GM15510 (cell line): ENCODE data around the gene TM4SF5.

Experiments
- POLR2A ChIP-seq: IDR thresholded peaks from 3 replicates; pipeline ENCODE4 v1.6.1; 2011; ENCODE audit warnings: borderline replicate concordance; ENCODE audit not compliant: insufficient read length; ENCODE audit errors: extremely low read depth

Gene TM4SF5

DNA sequence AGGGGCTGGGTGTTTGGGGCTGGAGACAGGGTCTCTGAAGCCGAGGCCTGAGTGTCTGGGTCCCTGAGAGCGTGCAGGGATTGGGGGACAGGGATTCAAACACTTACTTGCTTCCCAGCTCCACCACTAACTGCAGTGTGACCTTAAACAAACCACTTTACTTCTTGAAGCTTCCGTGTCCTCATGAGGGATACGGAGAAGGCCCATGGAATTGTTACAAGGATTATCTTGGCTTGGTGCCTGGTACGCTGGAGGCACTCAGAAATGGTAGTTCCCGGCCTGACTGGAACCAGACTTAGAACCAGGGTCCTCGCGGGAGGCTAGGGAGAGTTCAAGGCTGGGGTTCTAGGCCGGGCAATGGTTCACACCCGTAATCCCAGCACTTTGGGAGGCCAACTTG, 29.1 kb upstream of the TM4SF5 start:
- TF ChIP-seq POLR2A = no peak

DNA sequence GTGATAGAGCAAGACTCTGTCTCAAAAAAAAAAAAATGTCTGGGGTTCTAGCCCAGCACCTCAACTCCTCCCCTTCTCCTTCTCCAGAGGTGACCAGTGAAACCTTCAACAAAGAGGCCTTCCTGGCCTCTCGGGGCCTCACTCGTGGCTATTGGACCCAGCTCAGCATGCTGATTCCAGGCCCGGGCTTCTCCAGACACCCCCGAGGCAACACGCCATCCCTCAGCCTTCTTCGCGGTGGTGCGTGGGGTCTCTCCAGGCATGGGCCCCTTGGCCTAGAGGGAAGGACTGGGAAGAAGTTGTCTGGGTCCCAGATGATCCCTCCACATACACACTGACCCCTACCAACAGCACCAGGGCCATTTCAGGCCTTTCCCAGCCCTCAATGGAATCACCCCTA, 28.5 kb upstream of the TM4SF5 start:
- no peak for TF ChIP-seq POLR2A

DNA sequence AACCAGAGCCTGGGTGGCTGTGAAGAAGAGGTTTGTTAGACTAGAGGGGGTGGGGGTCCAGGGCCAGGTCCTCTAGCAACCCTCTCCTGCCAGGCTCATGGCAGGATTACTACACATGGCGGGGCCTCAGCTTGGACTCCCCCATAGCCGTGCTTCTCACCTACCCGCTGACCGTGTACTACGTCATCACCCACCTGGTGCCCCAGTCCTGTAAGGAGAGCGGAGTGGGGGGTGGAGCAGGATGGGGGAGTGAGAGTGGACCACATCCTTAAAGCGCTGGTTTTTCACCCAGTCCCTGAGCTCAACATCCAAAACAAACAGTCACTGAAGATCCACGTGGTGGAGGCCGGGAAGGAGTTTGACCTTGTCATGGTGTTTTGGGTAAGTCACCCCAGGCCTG, 27.8 kb upstream of the TM4SF5 start:
- no peak for TF ChIP-seq POLR2A

DNA sequence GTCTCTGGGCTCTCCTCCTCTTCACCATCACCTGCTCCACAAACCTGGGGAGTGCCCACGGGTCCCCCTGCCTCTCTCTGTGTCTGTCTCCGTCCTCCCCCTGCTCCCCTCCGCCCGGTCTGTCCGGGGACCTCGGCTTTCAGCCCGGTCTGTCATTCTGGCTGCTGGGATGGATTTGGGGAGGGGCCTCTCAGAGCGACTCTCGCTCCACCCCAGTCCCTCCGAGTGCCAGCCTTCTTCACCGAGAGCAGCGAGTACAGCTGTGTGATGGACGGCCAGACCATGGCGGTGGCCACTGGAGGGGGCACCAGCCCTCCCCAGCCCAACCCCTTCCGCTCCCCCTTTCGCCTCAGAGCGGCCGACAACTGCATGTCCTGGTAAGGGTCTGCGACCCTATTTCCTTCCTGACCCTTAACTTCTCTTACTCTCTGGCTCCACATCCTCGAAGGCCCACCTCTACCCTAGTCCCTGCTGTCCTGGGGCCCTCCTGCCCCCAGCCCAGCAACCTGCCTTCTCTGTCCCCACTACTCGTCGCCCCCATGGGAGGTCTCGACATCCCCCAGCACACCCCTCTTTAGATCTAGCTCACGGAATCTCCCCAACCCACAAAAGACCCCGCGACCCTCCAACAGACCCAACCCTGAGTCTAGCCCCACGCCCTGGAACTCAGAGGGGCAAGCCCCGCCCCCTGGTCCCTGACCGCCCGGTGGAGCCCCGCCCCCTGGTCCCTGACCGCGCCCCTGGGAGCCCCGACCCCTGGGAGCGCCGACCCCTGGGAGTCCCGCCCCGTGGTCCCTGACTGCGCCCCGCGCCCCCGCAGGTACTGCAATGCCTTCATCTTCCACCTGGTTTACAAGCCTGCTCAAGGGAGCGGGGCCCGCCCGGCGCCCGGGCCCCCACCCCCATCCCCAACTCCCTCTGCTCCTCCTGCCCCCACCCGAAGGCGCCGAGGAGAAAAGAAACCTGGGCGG, 26.4 kb upstream of the TM4SF5 start:
- no peak for TF ChIP-seq POLR2A

DNA sequence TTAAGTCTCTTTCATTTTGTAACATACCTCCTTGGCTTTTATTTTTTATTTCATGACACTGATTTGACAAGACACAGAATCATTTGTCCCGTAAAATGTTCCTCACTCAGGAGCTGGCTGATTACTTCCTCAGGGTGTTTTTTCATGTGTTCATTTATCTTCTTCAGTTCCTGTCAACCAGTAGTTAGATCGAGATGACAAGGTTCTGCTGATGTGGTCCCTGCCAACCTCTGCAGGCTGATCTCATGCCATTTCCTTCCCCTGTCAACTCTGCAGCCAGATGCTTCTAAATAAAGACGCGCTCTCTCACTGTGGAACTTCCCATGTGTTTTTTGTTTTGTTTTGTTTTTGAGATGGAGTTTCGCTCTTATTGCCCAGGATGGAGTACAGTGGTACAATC, 23.8 kb upstream of the TM4SF5 start:
- no peak for TF ChIP-seq POLR2A

DNA sequence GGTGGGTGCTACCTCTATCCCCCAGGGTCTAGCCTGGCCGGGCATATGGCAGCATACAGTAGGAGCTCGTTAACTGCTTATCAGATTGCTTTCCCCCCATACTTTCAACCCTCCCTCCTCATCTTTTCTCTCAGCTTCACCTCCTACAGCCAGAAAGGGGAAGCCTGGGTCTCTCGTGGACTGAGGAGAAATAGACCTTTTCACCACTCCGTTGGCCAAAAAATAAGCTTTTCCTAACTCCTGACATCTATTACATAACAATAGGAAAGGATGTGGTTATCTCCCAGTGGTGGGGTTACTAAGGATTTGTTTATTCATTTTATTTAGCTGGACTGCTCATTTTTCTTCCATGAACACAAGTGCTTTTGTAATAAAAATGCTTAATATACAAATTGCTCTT, 23.0 kb upstream of the TM4SF5 start:
- no peak for TF ChIP-seq POLR2A

DNA sequence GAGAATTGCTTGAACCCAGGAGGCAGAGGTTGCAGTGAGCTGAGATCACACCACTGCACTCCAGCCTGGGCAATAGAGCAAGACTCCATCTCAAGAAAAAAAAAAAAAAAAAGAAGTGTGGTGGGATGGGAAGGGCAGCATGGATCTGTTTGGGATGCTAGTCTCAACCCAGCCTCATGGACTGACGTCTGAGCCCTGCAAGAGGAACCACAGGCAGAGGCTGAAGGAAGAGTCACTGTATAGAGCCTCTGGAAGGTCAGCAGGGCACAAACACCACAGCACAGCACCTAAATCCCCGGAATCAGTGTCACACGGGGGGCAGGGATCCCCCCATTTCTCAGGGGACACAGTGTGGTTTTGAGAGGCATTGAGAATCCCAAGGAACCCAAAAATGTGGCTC, 21.1 kb upstream of the TM4SF5 start:
- no peak for TF ChIP-seq POLR2A

DNA sequence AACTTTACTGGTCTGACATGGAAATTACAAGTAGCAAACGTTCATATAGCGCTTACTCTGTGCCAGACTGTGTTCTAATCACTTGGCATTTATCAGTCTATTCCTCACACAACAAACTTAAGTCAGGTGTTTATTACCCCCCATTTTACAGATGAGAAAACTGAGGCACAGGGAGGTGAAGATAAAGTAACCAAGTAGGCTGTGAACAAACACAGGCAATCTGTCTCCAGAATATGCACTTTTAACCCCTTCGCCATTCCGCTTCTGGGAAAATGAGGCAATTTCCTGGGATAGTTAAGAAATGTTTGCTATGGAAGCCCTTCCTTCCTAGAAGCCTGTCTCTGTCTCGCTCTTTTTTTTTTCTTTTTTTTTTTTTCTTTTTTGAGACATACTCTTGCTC, 19.8 kb upstream of the TM4SF5 start:
- no peak for TF ChIP-seq POLR2A

DNA sequence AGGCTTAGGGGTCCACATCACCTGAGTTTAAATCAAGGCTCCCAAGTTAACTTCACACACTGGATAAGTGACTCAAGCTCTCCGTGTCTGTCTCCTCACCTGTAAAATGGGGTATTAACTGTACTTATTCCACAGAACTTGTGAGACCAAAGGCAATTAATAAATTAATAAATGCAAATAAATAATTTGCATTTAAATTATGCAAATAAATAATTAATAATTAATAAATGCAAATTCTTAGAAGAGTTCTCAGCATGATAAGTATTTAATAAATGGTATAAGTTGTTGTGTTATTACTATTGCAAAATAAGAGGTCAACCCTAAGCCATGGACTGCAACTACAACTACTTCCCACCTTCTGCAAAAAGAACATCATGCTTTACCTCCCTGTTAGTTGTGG, 18.3 kb upstream of the TM4SF5 start:
- no peak for TF ChIP-seq POLR2A

DNA sequence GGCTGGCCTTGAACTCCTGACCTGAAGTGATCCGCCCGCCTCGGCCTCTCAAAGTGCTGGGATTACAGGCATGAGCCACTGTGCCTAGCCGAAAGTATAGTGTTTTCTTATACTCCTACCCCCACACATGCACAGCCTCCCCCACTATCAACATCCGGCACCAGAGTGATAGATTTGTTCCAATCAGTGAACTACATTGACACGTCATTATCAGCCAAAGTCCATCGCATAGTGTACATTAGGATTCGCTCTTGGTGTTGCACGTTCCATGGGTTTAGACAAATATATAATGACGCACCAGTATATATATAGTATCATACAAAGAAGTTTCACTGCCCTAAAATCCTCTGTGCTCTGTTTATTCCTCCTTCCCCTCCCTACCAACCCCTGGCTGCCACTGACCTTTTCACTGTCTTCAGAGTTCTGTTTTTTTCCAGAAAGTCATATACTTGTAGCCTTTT, 11.9 kb upstream of the TM4SF5 start:
- no peak for TF ChIP-seq POLR2A

DNA sequence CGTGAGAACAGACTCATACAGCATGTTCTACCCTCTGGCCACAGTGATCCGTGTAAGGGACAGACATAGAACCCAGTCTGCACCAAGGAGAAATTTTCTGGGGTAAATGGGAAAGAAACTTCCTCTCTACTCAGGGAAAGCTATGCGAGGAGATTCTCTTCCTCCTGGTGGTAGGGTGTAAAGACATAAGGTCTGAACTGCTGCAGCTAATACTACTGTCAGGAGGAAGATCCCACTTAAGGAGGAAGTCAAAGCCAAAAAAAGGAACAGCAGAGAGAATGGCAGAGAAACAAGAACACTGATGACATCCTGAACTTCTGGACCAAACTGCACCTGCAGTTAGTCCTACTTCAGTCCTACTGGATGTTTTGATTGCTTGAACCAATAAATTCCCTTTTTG, 7.1 kb upstream of the TM4SF5 start:
- no peak for TF ChIP-seq POLR2A

DNA sequence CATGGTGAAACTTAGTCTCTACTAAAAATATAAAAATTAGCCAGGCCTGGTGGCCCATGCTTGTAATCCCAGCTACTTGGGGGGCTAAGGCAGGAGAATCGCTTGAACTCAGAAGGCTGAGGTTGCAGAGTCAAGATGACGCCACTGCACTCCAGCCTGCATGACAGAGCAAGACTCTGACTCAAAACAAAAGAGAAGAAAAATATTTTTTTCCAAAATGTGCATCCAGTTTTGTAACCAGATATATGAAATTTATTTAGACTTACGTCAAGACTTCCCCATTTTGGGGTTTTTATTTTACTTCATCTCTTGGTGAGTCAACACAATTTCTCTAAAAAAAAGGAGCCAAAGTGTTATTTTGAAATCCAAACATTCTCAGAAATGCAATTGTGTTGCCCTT, 5.5 kb upstream of the TM4SF5 start:
- TF ChIP-seq POLR2A = no peak

DNA sequence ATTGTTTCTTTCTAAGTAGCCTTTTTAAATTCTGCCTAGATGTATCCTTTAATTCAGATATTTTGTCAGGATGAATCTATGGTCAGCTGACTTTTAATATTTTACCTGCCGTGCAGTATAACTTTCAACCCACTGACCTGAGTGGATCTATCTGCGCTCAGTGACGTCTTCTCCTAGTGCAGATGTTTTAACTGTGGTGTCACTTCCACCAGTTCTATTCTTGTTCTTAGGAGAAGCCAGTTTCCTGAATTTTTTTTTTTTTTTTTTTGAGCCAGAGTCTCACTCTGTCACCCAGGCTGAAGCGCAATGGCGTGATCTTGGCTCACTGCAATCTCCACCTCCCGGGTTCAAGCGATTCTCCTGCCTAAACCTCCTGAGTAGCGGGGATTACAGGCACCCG, 5.0 kb upstream of the TM4SF5 start:
- TF ChIP-seq POLR2A = no peak

DNA sequence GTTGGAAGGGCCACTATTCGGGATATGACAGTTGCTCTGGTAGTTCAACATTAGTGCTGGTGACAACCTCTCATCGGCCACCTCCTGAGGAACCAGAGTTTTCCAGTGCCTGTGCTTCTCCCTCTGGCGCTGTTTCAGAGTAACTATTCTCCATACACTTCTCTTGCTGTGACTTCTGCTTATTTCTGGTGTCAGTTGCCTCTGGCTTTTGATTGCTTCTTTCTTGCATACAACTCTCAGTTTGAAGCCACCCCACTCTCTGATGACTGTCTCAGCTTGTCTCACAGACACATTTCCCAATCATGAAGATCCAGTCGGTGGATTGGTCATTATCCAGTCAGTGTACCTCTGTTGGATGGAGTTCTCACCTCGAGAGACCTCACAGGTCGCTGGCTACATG, 3.4 kb upstream of the TM4SF5 start:
- no peak for TF ChIP-seq POLR2A

DNA sequence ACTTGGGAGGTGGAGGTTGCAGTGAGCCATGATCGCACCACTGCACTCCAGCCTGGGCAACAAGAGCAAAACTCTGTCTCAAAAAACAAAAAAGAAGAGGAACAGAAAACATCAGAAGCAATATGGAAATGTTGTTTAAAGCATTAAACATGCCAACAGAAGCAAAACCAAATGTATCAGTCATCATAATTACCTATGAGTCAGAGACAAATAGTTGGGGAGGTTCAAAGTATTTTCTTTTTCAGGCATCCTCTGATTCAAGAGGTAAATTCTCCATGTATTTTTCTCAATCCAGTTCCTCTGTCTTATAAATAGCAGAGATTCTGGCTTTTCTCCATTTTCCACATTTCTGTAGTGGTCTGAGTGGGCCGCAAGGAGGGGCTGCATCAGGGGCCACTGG, 2.1 kb upstream of the TM4SF5 start:
- no peak for TF ChIP-seq POLR2A

DNA sequence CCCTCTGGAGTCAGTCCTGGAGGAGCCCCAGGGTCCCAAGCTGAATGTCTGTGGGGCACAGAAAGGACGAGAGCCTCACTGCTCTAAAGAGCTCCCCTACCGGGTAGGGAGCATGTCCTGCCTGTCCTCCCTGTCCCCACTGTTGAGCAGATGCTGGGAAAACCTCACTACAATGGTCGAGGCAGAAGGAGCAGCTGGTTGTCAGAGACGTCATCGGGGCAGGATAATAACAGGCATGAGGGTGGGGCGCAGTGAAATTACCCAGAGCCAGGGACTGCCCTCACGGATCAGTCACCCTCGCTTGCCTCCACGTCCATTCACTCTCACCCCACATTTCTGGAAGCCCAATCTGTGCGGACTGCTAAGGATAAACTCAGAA, 538 bp downstream of the TM4SF5 start:
- no peak for TF ChIP-seq POLR2A
